NCI-H526 (cell line): ENCODE measurements around the gene SEPTIN2.
"Not testable (repeated sequence)": the region's sequence is repeated elsewhere in the genome, so short reads cannot be mapped to it uniquely, and the experiment has no call there.

ENCODE experiments used
- DNase-seq, 2 experiments: peaks; one replicate each; lab custom pipeline; 2025; lab: John Stamatoyannopoulos, UW

Gene SEPTIN2

DNA sequence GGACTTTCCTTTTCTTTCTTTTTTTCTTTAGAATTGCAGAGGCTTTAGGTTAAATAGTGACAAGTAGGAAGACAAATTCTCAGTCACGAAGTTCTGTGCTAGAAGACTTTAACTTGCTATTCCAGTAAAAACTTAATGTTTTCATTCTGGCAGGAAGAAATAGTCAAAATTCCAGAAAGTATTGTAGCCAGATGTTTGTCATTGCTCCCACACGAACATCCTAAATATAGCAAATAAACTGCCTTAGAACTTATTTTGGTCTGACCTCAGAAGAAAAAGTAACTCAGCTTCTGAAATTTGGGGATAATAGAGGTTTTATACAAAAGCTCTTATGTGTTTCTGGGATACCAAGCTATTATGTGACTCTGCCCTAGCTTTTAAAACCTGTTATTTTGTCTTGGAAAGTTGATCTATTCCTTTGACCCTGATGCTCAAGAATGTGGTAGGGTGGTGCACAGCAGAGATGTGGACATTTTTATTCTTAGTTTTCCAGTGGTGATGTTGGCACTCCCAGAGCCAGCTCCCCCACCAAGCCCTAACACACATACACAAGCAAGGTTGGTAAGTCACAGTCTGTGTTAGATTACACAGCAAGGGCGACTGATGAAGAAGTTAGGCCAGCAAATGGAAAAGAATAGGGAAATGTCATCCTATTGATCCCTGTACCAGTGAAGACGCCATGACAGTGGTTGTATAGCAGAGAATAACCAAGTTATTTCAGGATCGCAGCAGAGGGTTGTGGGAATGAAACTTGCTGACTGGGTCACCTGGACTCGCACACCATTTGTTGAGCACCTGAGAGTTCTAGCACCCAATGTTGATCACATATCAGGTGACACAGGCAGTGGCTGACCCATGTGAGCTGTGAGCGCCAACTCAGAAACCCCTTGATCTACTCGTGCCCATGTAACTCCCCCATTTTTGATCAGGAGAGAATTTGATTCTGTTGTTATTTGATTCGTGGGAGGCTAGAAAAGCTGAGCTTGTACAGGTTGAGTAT lies 64.1 kb downstream of the SEPTIN2 start:
- no peak for DNase-seq

DNA sequence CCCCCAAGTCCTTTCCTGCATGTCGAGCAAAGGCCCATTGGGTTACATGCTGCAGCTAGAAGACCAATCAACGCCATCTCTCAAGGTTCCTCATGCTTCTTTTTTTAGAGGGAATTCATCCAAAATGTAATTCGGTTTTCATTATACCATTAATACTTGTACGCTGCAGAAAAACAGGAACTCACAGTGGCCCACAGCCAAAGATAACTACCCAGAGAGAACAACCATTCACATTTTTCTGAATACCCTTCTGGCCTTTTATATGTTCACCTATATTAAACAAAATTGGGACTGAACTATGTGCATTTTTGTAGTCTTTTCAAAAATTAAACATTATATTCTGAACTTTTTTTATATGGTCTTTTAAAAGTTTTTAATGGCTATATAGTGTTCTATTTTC lies 66.1 kb downstream of the SEPTIN2 start:
- no peak for DNase-seq

DNA sequence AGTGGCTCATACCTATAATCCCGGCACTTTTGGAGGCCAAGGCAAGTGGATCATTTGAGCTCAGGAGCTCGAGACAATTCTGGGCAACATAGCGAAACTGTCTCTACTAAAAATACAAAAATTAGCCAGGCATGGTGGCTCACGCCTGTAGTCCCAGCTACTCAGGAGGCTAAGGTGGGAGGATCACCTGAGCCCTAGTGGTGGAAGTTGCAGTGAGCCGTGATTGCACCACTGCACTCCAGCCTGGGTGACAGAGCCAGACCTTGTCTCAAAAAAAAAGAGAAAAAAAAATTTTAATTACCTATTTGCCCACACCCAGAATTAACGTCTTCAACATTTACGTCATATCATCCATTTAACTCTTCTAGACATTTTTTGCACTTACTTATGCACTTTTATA lies 69.7 kb downstream of the SEPTIN2 start:
- DNase-seq = not testable (repeated sequence)

DNA sequence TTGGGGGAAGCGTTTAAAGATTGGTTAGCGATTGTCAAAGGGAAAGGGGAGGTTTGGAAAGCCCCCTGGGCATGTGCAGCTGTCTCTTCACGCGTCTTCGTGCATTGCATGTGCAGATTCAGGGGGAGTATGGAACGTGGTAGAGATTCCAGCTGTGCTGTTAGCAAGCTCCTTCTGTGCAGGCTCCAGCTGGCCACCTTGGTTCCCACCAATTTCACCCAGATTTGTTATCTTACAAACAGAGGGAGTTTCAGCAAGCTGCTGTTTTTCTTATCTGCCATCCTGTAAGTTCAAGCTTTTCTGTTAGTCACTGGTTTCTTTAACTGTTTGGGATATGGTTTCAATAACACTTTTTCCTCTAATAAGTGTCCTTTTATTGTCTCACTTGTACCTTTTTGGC lies 70.8 kb downstream of the SEPTIN2 start:
- DNase-seq = no peak

DNA sequence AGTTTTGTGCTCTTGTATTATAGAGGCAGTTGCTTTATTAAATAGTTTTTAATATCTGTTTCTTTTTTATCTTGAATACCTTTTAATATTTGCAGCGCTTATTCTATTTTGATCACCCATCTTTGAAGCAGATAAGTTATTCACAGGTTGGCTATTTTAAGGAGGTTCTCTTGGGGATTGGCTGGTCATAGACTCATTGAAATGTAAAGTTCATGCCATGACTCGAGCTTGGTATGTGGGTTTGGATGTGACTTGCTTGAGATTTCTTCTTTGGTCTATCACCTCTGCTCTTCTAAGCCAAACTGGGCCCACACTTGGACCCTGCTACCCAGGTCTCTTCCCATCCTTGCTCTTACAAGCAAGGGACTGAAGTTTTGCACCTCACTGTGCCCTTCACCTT lies 74.0 kb downstream of the SEPTIN2 start:
- DNase-seq = no peak

DNA sequence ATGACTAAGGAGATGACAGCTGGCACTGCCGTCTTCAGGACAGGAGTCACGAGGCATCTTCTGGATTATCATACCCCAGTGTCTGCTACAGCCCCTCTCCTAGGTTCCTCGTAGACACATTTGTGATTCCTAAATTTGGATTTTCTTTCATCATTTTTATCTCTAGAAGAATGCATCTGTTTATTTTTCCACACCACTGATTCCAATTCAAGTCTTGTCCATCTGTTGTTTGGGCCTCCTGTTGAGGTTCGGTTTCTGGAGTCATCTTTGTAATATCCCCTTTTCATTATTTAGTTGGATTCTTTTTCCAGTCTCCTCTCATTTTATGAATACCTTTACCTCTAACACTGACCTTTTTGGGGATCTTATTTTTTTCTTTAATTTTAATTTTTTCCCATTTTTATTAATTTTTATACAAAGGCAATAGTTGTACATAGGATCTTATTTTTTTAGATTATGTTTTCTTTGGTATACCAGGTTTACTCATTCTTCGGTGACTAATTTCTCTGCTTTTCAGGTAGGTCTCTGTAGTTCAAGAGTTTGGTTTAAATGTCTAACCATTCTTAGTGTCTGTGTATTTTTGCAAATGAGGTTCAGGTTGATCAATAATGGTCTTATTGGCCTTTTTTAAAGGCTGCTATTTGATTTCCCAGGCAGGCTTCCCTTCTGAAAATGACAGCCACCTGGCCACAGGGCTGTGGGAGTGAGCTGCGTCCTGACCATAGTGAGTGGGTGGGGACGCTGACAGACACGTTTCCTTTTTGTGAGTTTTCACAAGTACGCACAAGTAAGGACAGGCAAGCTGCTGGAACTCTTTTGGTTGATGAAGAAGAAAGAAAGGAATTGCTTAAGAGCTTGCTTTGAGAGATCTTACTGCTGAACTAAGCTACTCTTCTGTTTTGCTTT lies 74.8 kb downstream of the SEPTIN2 start:
- DNase-seq = no peak

DNA sequence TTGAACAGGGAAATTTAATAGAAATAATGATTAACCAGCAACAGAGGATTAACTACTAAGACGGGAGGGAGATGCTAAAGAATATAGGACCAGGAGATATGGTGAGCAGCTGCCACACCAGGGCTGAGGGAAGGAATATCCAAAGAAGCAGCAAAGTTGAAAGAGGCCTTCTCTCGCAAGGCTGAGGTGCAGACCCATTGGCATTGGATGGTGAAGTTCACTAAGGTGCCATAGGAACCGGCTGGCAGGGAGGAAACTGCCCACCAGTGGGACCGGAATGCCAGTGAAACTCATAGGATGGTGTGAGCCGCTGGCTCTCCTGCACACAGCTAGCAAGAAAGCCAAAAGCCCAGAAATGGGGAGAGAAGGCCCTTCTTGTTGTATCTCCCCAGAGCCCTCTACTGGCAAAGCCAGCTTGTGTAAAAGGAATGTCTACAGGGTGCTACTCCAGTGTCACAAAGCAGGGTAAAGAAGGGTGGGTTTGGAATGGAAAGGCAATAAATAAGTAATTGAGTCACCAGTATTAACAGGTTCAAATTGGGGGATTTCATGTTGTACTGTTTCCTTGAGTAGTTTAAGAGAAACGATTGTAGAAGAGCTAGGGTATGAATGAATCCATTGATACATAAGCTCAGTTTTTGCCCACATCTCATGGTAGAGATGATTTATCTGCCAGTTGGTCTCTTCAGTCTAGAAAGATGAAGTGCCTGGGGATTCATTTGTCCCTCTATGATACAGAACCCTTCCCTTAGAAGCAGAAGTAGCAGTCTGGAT lies 76.4 kb downstream of the SEPTIN2 start:
- DNase-seq = peak; percentile 44 to 65

DNA sequence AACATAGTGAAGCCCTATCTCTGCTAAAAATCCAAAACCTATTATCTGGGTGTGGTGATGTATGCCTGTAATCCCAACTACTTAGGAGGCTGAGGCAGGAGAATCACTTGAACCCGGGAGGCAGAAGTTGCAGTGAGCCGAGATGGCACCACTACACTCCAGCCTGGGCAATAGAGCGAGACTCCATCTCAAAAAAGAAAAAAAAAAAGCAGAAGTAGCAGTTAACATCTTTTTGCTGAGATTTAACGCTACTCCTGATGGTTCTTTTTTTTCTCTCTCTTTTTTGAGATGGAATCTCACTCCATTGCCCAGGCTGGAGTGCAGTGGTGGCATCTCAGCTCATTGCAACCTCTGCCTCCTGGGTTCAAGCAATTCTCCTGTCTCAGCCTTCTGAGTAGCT lies 77.0 kb downstream of the SEPTIN2 start:
- not testable (repeated sequence) for DNase-seq

DNA sequence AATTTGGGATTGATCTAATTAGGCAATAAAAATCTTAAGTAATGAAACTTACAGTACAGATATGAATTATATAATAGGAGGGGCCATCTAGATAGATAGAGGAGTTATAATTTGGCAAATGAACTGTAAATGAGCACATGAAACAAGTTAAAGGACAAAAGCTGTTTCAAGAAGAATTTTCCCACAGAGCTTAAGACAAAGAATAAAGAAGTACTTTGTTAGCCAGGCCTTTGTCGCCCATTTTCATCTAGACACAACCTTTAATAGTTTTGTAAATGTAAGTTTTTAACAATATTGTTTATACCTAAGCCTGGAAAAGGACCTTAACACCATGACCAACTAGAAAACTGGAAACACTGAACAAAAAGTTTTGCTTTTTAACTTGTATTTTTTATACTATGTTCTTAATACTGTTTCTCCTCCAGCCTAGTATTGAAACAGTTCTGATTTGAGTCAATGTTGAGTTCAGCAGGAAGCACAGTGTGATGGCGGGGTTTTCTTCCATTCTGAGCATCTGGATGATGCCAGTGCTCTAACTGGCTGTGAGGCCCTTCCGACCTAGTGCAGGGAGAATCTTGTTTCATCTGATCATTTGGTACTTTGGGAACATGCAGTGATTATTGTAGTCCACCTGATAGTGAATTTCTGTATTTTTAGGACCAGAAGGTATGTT lies 77.9 kb downstream of the SEPTIN2 start:
- DNase-seq = no peak

DNA sequence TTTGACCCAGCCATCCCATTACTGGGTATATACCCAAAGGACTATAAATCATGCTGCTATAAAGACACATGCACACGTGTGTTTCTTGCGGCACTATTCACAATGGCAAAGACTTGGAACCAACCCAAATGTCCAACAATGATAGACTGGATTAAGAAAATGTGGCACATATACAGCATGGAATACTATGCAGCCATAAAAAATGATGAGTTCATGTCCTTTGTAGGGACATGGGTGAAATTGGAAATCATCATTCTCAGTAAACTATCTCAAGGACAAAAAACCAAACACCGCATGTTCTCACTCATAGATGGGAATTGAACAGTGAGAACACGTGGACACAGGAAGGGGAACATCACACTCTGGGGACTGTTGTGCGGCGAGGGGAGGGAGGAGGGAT lies 81.1 kb downstream of the SEPTIN2 start:
- DNase-seq = not testable (repeated sequence)

DNA sequence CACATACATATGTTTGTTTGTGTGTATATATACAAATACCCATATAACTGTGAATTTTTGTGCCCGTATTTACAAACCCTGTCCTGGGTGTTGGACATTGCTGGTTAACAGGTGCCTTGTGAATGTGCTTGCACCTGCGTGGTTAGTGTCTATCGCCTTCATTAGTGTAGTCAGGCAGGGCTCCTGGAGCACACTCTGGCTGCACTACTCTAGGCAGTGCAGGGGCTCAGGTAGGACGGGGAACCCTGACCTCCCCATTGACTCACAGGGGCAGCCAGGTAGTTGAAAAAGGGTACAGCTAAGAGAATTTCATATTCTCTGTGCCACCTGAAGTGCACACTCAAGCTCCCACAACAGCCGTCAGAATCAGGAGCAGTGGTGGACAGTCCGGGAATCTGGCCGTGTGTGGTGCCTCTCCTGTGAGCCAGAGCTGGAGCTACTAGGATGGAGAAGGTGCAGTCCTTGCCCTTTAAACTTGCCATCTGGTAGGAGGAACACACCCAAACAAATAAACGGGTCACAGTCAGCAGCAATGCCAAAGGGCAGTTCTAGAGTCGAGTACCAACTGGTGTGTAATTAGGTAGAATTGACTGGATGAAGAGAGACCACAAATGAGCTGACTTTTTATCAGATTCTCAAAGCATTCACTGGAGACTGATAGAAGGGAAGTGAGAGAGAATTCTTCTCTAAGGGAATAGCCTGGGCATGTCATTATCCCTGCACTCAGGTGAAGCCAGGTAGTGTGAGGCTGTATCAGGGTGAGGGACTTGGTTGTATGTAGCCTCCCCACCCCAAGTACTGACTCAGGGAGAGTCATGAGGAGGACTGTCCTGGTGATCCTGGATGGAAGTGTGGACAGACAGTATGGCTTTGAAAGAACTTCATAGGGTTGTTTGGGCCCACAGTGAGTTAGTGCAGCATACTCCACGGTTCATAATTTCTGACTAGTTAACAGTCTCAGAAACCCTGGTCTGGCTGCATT lies 84.5 kb downstream of the SEPTIN2 start:
- DNase-seq = no peak
